ENCODE results near the gene GALNS. TPM values are rescaled to one million over a fixed set of nuclear protein-coding genes. Genes with fewer than 3 reads are reported as not detected.

Gene GALNS
- total RNA-seq, 3 donors from 2014 or later, result 20.6 to 24.1 (median 21.1) TPM

- H3K4me1 Mint-ChIP-seq (ENCODE audit: low read depth), result no peaks in the 10 kb centered on the region
- H3K9me3 Mint-ChIP-seq, result no peaks in the 10 kb centered on the region
- DNase-seq (no peak), ATAC-seq (no peak)
- no peaks in the 10 kb centered on the region for H3K27me3 Mint-ChIP-seq (ENCODE audit: low read depth)
- no peak overlapping the region for H3K4me3 Mint-ChIP-seq
- H3K36me3 Mint-ChIP-seq (ENCODE audit: insufficient read depth), result peaks cover 3% of the 10 kb centered on the region
Measured at GRCh38 chr16:88819126-88819525, 37.6 kb downstream of the GALNS start.

- DNase-seq (no peak), ATAC-seq (no peak)
- Mint-ChIP-seq H3K36me3 (ENCODE audit: insufficient read depth) (peaks cover 3% of the 10 kb centered on the region), H3K4me3 (no peak overlapping the region), H3K4me1 (ENCODE audit: low read depth) (no peaks in the 10 kb centered on the region), H3K27me3 (ENCODE audit: low read depth) (no peaks in the 10 kb centered on the region), H3K9me3 (no peaks in the 10 kb centered on the region)
Measured at GRCh38 chr16:88818575-88818874, 38.2 kb downstream of the GALNS start.

- no peaks in the 10 kb centered on the region for H3K27me3 Mint-ChIP-seq (ENCODE audit: low read depth)
- ATAC-seq (no peak), DNase-seq (no peak)
- no peak overlapping the region for H3K4me3 Mint-ChIP-seq
- no peaks in the 10 kb centered on the region for H3K9me3 Mint-ChIP-seq
- no peaks in the 10 kb centered on the region for H3K4me1 Mint-ChIP-seq (ENCODE audit: low read depth)
- H3K36me3 Mint-ChIP-seq (ENCODE audit: insufficient read depth), result peaks cover 3% of the 10 kb centered on the region
Measured at GRCh38 chr16:88817785-88818574, 38.8 kb downstream of the GALNS start.

GRCh38 chr16:88816736-88817535, 39.8 kb downstream of the GALNS start:
- no peak for DNase-seq
- H3K27me3 Mint-ChIP-seq (ENCODE audit: low read depth), result no peaks in the 10 kb centered on the region
- no peak overlapping the region for H3K4me3 Mint-ChIP-seq
- no peaks in the 10 kb centered on the region for H3K36me3 Mint-ChIP-seq (ENCODE audit: insufficient read depth)
- no peaks in the 10 kb centered on the region for H3K4me1 Mint-ChIP-seq (ENCODE audit: low read depth)
- H3K9me3 Mint-ChIP-seq, result no peaks in the 10 kb centered on the region
- ATAC-seq, result no peak

- Mint-ChIP-seq H3K36me3 (ENCODE audit: insufficient read depth) (no peaks in the 10 kb centered on the region), H3K4me3 (no peak overlapping the region), H3K27me3 (ENCODE audit: low read depth) (no peaks in the 10 kb centered on the region), H3K4me1 (ENCODE audit: low read depth) (no peaks in the 10 kb centered on the region), H3K9me3 (no peaks in the 10 kb centered on the region)
- DNase-seq (peak; percentile 51), ATAC-seq (peak in 1 of 2 donors; percentile 13)
Measured at GRCh38 chr16:88815901-88816589, 40.7 kb downstream of the GALNS start.

GRCh38 chr16:88815227-88815626, 41.5 kb downstream of the GALNS start:
- Mint-ChIP-seq H3K9me3 (no peaks in the 10 kb centered on the region), H3K4me3 (no peak overlapping the region), H3K27me3 (ENCODE audit: low read depth) (no peaks in the 10 kb centered on the region), H3K36me3 (ENCODE audit: insufficient read depth) (peaks cover 1% of the 10 kb centered on the region), H3K4me1 (ENCODE audit: low read depth) (peaks cover 3% of the 10 kb centered on the region)
- no peak for ATAC-seq
- DNase-seq, result no peak

- DNase-seq, result no peak
- no peak overlapping the region for H3K4me3 Mint-ChIP-seq
- no peaks in the 10 kb centered on the region for H3K9me3 Mint-ChIP-seq
- H3K4me1 Mint-ChIP-seq (ENCODE audit: low read depth), result peaks cover 7% of the 10 kb centered on the region
- H3K36me3 Mint-ChIP-seq (ENCODE audit: insufficient read depth), result peaks cover 7% of the 10 kb centered on the region
- H3K27me3 Mint-ChIP-seq (ENCODE audit: low read depth), result no peaks in the 10 kb centered on the region
- no peak for ATAC-seq
Measured at GRCh38 chr16:88814144-88814502, 42.6 kb downstream of the GALNS start.

GRCh38 chr16:88813269-88814143, 43.2 kb downstream of the GALNS start:
- ATAC-seq (no peak), DNase-seq (no peak)
- H3K9me3 Mint-ChIP-seq, result no peaks in the 10 kb centered on the region
- H3K4me3 Mint-ChIP-seq, result no peak overlapping the region
- peaks cover 7% of the 10 kb centered on the region for H3K4me1 Mint-ChIP-seq (ENCODE audit: low read depth)
- no peaks in the 10 kb centered on the region for H3K27me3 Mint-ChIP-seq (ENCODE audit: low read depth)
- peaks cover 7% of the 10 kb centered on the region for H3K36me3 Mint-ChIP-seq (ENCODE audit: insufficient read depth)

- Mint-ChIP-seq H3K9me3 (no peaks in the 10 kb centered on the region), H3K4me1 (ENCODE audit: low read depth) (peaks cover 7% of the 10 kb centered on the region), H3K4me3 (peak overlapping the region; percentile 78), H3K27me3 (ENCODE audit: low read depth) (no peaks in the 10 kb centered on the region), H3K36me3 (ENCODE audit: insufficient read depth) (peaks cover 7% of the 10 kb centered on the region)
- DNase-seq, result no peak
- ATAC-seq, result no peak
Measured at GRCh38 chr16:88812513-88813268, 44.1 kb downstream of the GALNS start.

GRCh38 chr16:88811769-88812512, 44.8 kb downstream of the GALNS start, which contains the start of gene APRT:
Gene APRT (minus strand): TSS chr16:88811928. CDS start chr16:88811899, 29 bp downstream.
- ATAC-seq (peak; percentile 73), DNase-seq (peak; percentile 99)
- Mint-ChIP-seq H3K4me1 (ENCODE audit: low read depth) (peaks cover 7% of the 10 kb centered on the region), H3K36me3 (ENCODE audit: insufficient read depth) (peaks cover 7% of the 10 kb centered on the region), H3K4me3 (peak within 1 kb of the TSS; percentile 90), H3K9me3 (no peaks in the 10 kb centered on the region), H3K27me3 (ENCODE audit: low read depth) (no peaks in the 10 kb centered on the region)

- Mint-ChIP-seq H3K27me3 (ENCODE audit: low read depth) (no peaks in the 10 kb centered on the region), H3K4me3 (peak overlapping the region; percentile 89), H3K9me3 (no peaks in the 10 kb centered on the region)
Measured at GRCh38 chr16:88810912-88811768, 45.6 kb downstream of the GALNS start.

More at GRCh38 chr16:88810912-88811768, 45.6 kb downstream of the GALNS start:
- ATAC-seq, result peak; percentile 62
- Mint-ChIP-seq H3K4me1 (ENCODE audit: low read depth) (peaks cover 7% of the 10 kb centered on the region), H3K36me3 (ENCODE audit: insufficient read depth) (peaks cover 7% of the 10 kb centered on the region)
- DNase-seq, result peak; percentile 60
